ENCODE results near the gene DSTN.

DSTN gene

GRCh38 chr20:17613328-17614175, 43.7 kb downstream of the DSTN start:
- no peak for DNase-seq

DNA sequence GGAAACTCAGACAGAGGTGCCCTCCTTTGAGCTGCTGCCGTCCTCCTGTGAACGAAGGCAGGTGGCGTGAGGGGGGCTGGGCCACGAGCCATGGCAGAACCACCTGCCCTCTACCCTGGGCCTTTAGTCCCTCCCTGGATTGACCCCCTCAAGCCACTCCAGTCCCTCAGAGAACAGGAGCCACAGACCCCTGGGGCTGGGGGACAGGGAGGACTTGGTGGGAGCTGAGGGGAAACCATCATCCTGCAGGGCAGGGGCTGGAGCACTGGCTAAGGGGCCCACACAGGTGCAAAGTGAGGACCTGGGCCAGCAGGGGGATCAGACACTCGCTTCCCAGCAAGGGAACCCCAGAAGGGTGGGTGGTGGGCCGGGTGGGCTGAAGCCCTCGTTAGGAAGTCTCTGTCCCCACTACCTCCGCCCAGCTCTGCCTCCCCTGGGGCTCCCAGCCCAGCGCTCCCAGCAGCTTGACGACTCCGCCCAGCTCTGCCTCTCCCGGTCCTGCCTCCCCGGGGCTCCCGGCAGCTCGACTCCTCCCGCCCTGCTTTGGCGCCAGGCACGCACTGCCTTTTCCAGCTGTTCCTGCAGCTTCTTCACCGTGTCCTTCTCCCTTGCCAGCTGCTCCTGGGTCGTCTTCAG, 44.4 kb downstream of the DSTN start:
- no peak for DNase-seq

DNA sequence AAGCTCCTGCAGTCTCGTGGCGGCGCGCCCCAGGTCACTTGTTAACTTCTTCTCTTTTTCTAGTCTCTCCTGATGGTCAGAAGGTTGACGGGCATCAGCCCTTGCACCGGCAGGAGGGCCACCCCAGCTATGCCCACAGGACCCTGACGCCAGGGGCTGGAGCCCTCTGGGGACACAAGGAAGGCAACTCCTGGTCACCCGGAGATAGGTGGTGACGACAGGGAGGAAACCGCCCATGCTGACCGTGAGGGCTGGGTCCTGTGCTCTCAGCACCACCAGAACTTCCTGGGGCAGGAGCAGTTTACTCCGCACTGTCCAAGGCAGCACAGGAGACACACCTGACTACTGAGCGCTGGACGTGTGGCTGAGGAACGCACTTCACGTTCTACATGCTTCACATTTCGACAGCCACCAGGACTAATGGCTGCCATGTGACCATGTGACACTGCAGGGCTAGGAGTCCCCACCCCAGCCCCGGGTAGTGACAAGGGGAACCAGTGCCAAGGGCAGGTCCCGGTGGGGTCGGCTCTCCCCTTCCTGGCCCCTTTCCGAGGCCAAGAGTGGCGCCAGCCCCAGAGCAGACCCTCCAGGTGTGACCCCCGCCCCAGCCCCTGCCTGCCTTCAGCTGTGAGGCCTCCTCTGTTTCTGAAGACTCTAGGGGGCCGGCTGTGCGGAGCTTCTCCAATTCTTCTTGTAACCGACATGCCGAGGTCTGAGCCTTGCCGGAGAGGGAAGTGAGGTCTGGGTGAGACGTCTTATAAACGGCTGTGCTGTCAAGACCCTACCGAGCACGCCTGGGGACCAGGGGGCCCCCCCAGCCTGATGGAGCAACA, 45.2 kb downstream of the DSTN start:
- DNase-seq = no peak

GRCh38 chr20:17615645-17616479, 46.0 kb downstream of the DSTN start:
- DNase-seq = no peak

DNA sequence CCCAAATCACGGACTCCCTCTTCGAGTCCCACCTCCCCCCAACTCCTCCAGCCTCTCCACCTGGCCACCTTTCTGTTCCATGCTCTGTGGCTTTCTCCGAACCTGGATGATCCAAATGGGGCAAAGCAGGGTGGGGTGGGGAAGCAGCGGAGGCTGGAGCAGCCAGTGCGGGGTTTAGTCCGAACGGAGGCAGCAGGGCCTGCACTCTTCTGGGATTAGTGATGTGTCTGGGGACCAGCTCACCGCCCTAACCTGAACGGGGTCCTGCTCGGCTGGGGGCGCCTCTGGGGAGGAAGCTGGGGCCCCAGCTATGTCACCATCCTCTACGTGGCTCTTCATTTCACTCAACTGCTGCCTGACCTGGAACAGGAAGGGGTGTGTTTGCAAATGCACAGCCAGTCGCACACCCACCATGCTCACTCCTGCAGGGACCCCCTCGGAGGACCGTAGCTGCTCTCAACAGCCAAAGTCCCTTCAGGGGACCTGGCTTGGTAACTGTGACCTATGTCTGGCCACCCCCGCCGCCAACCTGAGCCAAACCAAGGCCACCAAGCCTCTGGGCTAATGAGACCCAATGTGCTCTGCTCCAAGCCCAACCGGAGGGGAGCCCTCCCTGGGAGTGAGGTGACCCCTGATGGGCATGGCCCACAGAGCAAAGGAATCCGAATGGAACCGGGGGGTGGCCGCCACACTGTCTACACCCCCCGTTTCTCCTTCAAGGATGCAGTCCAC, 46.8 kb downstream of the DSTN start:
- no peak for DNase-seq

DNA sequence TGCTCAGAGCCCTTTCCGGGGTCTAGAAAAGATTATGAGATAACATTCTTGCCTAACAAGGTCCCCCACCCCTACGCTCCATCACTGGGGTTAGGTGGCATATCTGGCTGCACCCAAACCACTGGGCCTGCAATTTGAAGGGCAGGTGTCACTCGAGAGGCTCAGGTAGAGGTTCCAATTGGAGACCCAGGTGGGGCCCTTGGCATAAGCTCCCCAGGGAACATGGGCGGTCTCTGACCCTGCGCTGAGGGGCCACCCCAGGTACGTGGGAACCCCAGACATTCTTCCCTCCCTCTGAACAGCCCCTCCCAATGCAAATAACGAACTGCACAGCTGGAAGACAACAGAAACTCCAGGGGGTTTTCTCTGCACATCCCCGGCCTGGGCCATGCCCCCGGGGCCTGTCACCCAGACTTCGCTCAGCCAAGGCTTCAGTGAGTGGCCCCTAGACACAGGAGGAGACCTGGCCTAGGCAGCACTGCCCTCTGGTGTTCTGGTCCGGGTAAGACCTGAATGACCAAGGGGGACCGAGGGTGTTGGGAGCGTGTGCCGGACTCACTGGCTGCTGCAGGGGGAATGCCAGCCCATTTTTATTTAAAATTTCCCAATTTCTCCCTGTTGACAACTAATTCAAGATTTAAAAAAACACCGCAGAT, 47.5 kb downstream of the DSTN start:
- DNase-seq = peak; percentile 34

DNA sequence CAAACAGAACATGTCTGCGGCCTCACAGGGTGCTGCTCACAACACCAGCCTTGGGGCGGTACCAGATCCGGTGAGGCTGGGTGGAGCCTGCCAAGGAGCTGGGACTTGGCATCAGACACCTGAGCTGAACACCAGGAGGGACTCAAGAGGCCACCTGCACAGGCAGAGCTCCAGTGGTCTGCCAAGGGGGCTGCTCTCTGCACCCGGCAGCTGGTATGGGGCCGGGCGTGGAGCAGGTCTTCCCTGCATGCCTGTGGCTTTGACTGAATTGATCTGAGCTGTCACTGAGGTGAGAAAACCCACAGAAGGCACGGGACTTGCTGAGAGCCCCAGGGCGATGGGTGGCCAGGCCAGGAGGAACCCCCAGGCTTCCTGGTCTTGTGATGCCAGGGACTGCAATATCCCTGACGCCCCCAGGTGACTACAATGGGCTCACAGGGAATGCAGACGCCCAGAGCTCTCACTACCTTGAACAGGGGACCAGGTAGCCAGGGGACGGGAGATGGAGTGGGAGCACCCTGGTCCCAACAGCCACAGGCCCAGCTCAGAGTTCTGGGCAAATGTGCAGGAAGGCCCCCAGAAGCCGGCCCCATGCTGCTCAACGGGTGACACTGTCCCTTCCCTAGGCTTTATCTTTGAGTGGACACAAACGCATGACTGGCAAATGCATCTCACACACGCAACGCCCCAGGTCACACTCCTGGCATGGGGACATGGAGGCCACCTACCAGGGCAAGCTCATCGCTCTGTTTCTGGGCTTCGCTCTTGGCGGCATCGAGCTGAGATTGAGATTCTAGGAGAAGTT, 48.2 kb downstream of the DSTN start:
- DNase-seq = no peak

GRCh38 chr20:17618673-17619013, 48.8 kb downstream of the DSTN start:
- no peak for DNase-seq

DNA sequence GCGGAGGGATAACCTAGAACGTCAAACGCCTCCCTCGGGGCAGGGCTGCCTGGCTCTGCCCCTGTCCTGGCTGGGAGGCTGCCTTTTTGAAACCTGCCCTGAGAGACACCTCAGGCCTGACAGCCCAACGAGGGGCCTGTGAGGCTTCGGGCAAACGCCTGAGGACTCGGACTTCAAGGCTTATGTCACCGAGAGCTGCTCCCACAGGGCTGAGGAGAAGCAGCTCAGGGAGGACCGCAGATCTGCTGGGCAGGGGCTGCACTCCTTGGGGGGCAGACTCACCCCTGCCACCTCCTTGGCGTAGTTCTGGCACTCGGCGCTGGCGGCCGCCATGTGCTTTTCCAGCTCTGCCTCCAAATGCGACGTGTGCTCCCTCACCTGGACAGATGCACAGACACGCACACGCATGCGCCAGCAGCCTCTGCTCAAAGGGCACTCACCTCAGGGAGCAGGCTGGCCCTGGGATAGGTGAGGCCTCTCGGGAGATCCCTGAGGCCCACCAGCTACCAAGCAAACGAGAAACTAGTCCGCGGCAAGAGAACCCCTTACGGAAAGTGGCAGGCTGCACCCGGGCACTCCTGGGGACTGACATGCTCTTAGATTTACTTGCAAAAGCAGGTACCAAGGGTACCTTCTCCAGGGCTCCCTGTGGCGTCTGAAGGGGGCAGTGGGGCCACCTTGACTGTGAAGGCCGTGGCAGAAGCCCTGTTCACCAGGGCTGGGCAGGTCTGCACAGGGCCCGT, 49.6 kb downstream of the DSTN start:
- no peak for DNase-seq

DNA sequence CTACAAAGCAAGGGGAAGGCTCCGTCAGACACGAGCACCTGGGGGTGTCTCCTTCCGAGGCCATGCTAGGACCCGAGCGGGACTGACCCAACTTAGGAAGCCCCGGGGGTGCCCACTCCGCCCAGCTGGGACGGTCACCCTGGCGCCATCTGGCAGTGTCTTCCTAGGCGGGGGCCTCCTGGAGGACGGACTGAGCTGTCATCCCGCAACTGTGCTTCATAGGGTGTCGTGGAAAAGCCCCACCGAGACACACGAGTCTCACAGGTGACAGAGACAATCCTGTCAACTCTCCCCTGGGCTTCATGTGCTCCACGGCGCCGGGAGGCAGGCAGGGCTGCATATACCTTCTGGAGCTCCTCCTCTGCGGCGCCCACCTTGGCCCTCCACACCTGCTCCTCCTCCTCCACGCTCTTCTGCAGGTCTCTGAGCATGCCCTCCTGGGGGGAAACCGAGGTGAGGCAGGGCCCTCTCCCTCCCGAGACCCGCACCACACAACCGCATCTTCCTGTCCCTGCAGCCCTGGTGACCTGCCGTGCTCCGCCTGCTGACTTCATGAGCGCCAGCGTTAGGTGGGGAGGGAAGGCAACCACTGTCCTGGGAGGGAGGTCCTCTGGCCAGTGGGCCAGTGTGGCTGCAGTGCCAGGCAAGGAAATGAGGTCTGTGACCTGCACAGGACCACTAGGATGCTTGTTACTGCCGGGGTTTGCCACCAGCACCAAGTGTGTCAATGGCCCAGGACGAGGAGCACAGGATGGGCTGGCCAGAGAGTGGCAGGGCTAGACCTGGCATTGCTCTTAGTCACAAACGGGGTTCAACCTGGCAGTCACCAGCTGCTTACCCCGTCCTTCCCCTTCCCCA, 50.7 kb downstream of the DSTN start:
- DNase-seq = no peak

DNA sequence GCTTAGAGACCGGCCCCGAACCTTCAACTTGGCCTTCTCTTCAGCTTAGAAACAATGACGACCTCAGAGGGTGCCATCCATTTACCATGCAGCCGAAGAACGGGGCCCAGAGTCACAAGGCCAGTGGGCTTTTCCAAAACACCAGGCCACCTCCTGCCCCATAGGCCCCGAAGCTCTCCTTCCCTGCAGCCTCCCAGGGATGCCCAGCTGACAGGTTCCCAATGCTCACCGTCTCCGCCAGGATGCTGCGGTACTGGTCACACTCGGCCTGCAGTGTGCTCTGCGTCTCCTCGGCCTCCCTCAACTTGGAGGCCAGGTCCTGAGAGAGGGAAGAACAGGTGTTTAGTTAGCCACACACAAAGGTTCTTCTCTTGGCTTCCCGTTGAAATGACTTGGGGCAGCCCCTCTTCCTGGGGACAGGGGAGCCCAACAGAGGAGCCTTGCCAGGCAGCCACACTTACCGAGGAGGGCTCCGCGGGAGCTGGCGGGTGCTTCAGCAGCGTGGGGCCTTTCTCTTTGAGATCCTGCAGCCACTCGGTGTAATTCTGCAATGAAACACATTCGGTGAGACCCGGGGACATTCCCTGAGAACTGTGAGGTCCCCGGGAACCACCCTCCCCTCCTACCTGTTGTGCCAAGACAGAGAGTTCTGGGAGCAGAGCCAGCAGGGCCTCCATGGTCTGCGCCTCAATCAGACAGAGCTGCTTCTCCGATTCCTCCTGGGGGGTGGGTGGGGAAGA, 51.5 kb downstream of the DSTN start:
- no peak for DNase-seq

GRCh38 chr20:17622086-17622850, 52.4 kb downstream of the DSTN start:
- no peak for DNase-seq

- no peak for DNase-seq
Measured at GRCh38 chr20:17622851-17623508, 53.1 kb downstream of the DSTN start.

DNA sequence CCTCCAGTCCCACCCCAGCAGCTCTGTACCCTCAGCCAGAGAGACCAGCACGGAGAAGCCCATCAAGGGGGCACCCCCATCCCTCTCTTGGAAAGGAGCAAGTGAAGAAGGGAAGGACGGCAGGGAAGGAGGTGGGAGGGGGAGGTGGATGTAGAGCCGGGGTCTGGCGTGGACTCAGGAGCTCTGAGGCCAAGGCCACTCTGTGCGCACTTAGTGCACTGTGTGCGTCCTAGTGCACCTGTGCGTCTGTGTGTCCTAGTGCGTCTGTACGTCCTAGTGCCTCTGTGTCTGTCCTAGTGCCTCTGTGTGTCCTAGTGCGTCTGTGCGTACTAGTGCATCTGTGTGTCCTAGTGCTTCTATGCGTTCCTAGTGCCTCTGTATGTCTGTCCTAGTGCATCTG, 54.2 kb downstream of the DSTN start:
- DNase-seq = no peak

DNA sequence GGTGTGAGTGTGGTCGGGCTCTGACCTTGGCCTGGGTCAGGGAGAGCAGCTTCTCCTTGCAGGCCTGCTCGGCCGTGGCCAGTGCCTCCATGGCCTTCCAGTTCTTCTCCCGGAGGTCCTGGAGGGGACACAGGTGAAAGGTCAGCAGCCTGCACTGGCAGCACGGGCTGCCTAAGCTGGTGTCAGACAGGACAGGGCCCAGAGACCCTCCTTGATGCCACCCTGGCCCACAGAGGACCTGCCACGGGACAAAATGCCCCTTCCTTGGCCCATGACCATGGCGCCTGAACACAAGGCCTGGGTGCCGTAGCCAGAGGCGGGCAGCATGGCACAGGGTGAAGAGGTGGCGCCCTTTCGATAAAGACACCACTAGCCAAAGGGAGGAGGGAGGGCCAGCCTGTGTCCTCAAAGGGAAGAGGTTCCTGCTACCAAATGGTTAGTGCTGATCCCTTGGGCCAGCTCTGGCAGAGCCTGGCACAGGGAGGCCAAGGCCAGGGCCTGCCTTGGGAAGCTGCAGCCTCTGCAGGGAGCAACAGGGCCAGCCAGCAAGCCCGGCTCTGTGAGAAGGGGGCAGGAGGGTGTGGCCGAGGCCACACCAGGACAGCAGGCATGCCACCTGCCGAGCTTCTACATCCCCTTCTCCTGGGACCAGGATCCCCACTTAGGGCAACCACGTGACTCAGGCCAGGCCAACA, 54.8 kb downstream of the DSTN start:
- DNase-seq = no peak
